Activated CD8-positive, alpha-beta T cell treated with anti-CD3 and anti-CD28 coated beads for 36 hours (primary cell): ENCODE results near the gene AMPD1. TPM values are rescaled to one million over a fixed set of nuclear protein-coding genes. Genes with fewer than 3 reads are reported as not detected.

ENCODE experiments used
- ATAC-seq: fragments of 200-7000 bp; cut with Tn5 transposase; one replicate; pipeline ENCODE4 v1.10.0; 2021; ENCODE audit warnings: mild to moderate bottlenecking, moderate library complexity
- CTCF ChIA-PET: fragments of 350-600 bp; sonication (Branson Sonifier 250); formaldehyde crosslinking; loops from one replicate; lab custom pipeline; 2021; ENCODE audit warnings: antibody characterized with exemption; lab: Charles Lee
- POLR2A ChIA-PET: fragments of 350-600 bp; sonication (Branson Sonifier 250); formaldehyde crosslinking; loops from one replicate; lab custom pipeline; 2021; ENCODE audit warnings: antibody characterized with exemption; lab: Charles Lee
- DNase-seq: peaks from one replicate; pipeline ENCODE4 v3.0.0-alpha.2; 2020
- H3K27ac Mint-ChIP-seq: one replicate; pipeline ENCODE4 v1.8.0; 2021; ENCODE audit warnings: mild to moderate bottlenecking, mixed read lengths
- H3K27me3 Mint-ChIP-seq: one replicate; pipeline ENCODE4 v1.8.0; 2021; ENCODE audit warnings: mixed read lengths
- H3K36me3 Mint-ChIP-seq: one replicate; pipeline ENCODE4 v1.8.0; 2021; ENCODE audit warnings: low read depth, mixed read lengths
- H3K4me1 Mint-ChIP-seq: one replicate; pipeline ENCODE4 v1.8.0; 2021; ENCODE audit warnings: low read depth, mixed read lengths
- H3K4me3 Mint-ChIP-seq: one replicate; pipeline ENCODE4 v1.8.0; 2021; ENCODE audit warnings: mild to moderate bottlenecking, moderate library complexity, mixed read lengths
- H3K9me3 Mint-ChIP-seq: one replicate; pipeline ENCODE4 v1.8.0; 2021; ENCODE audit warnings: mixed read lengths
- CTCF ChIP-seq: fragments of 200-600 bp; IDR thresholded peaks from one replicate; pipeline ENCODE4 v1.8.0; 2022; ENCODE audit warnings: antibody characterized with exemption, mild to moderate bottlenecking
- intact Hi-C: fragments of 100-400 bp; cut with micrococcal nuclease; formaldehyde crosslinking; loops from one replicate; pipeline ENCODE4 v1.10.0; 2022
- total RNA-seq, 2 experiments: library from RNA; stranded (reverse); gene quantifications; one replicate each; pipeline ENCODE4 v1.2.3, GENCODE V29; 2021

Gene AMPD1
- total RNA-seq, 2 experiments from 2014 or later, result not detected

GRCh38 chr1:114723457-114723856, 28.1 kb upstream of the AMPD1 start:
- ChIA-PET POLR2A (no interaction called here), CTCF (interaction anchor here (1.3 kb wide), 1 partner anchor 16 kb away, joined by 3 read pairs; no protein-coding TSS in a partner anchor)
- Mint-ChIP-seq H3K27me3 (no peaks in the 10 kb centered on the region), H3K27ac (peak overlapping the region; percentile 40), H3K4me3 (no peak overlapping the region), H3K4me1 (peaks cover 9% of the 10 kb centered on the region), H3K36me3 (peaks cover 67% of the 10 kb centered on the region), H3K9me3 (no peaks in the 10 kb centered on the region)
- intact Hi-C loops, result no loop called here
- no peak for TF ChIP-seq CTCF
- DNase-seq (no peak), ATAC-seq (no peak)

GRCh38 chr1:114720492-114720891, 25.1 kb upstream of the AMPD1 start:
- intact Hi-C loops, result no loop called here
- Mint-ChIP-seq H3K4me1 (peaks cover 22% of the 10 kb centered on the region), H3K36me3 (peaks cover 72% of the 10 kb centered on the region), H3K27ac (peak overlapping the region; percentile 61), H3K4me3 (no peak overlapping the region), H3K27me3 (no peaks in the 10 kb centered on the region), H3K9me3 (no peaks in the 10 kb centered on the region)
- TF ChIP-seq CTCF, result no peak
- no peak for DNase-seq
- ATAC-seq, result no peak
- ChIA-PET CTCF (interaction anchor here (1.2 to 1.3 kb wide), 2 partner anchors 8 to 60 kb away, joined by 3 to 4 read pairs; partner anchors contain the start of gene SIKE1), POLR2A (interaction anchor here (1.0 to 1.3 kb wide), 3 partner anchors 11 to 21 kb away, joined by 4 to 6 read pairs (median 4); no protein-coding TSS in a partner anchor)

GRCh38 chr1:114719424-114719787, 24.1 kb upstream of the AMPD1 start:
- Mint-ChIP-seq H3K4me1 (peaks cover 24% of the 10 kb centered on the region), H3K27me3 (no peaks in the 10 kb centered on the region), H3K36me3 (peaks cover 69% of the 10 kb centered on the region), H3K9me3 (no peaks in the 10 kb centered on the region), H3K4me3 (no peak overlapping the region), H3K27ac (peak overlapping the region; percentile 82)
- intact Hi-C loops, result loop anchor here (5.0 kb wide), 1 partner anchor 38 kb away; the partner anchor contains the start of gene CSDE1
- no peak for DNase-seq
- CTCF ChIA-PET, result no interaction called here
- no peak for ATAC-seq
- no peak for TF ChIP-seq CTCF
- POLR2A ChIA-PET, result interaction anchor here (1.0 to 1.3 kb wide), 2 partner anchors 13 to 22 kb away, joined by 4 read pairs; no protein-coding TSS in a partner anchor

GRCh38 chr1:114718661-114719423, 23.5 kb upstream of the AMPD1 start:
- intact Hi-C loops, result loop anchor here (5.0 kb wide), 1 partner anchor 38 kb away; the partner anchor contains the start of gene CSDE1
- ChIA-PET POLR2A (interaction anchor here (3.9 kb wide), 1 partner anchor 38 kb away, joined by 29 read pairs; the partner anchor contains the start of gene CSDE1), CTCF (interaction anchor here (1.4 kb wide), 1 partner anchor 372 kb away, joined by 3 read pairs; no protein-coding TSS in a partner anchor)
- Mint-ChIP-seq H3K9me3 (no peaks in the 10 kb centered on the region), H3K27ac (peak overlapping the region; percentile 82), H3K4me1 (peaks cover 30% of the 10 kb centered on the region), H3K36me3 (peaks cover 70% of the 10 kb centered on the region), H3K27me3 (no peaks in the 10 kb centered on the region), H3K4me3 (no peak overlapping the region)
- DNase-seq (peak; percentile 16), ATAC-seq (no peak)
- TF ChIP-seq CTCF, result no peak
